ENCODE data around the gene CEP20. TPM values are rescaled to one million over a fixed set of nuclear protein-coding genes. Genes with fewer than 3 reads are reported as not detected.

The CEP20 gene
- total RNA-seq, 1 donor from 2014 or later, result 28.2 TPM

GRCh38 chr16:15836074-15836473 is 52.3 kb downstream of the CEP20 start:
- Histone ChIP-seq H3K36me3 (no peaks in the 10 kb centered on the region), H3K9me3 (no peaks in the 10 kb centered on the region), H3K27me3 (no peaks in the 10 kb centered on the region), H3K27ac (no peak overlapping the region), H3K4me1 (no peaks in the 10 kb centered on the region), H3K4me3 (no peak overlapping the region)
- intact Hi-C loops (cut with DNase I), result no loop called here
- no peak for TF ChIP-seq POLR2A (IDR thresholded peaks at IDR 0.05)
- no peak for TF ChIP-seq POLR2AphosphoS5 (IDR thresholded peaks at IDR 0.05; ENCODE audit: insufficient read depth in 1 of 2, low read depth in 1 of 2)
- TF ChIP-seq, protein P1, sequence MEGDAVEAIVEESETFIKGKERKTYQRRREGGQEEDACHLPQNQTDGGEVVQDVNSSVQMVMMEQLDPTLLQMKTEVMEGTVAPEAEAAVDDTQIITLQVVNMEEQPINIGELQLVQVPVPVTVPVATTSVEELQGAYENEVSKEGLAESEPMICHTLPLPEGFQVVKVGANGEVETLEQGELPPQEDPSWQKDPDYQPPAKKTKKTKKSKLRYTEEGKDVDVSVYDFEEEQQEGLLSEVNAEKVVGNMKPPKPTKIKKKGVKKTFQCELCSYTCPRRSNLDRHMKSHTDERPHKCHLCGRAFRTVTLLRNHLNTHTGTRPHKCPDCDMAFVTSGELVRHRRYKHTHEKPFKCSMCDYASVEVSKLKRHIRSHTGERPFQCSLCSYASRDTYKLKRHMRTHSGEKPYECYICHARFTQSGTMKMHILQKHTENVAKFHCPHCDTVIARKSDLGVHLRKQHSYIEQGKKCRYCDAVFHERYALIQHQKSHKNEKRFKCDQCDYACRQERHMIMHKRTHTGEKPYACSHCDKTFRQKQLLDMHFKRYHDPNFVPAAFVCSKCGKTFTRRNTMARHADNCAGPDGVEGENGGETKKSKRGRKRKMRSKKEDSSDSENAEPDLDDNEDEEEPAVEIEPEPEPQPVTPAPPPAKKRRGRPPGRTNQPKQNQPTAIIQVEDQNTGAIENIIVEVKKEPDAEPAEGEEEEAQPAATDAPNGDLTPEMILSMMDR (IDR thresholded peaks at IDR 0.05), result no peak
- no peak for DNase-seq (ENCODE audit: extremely low spot score in 2 of 2)

DNA sequence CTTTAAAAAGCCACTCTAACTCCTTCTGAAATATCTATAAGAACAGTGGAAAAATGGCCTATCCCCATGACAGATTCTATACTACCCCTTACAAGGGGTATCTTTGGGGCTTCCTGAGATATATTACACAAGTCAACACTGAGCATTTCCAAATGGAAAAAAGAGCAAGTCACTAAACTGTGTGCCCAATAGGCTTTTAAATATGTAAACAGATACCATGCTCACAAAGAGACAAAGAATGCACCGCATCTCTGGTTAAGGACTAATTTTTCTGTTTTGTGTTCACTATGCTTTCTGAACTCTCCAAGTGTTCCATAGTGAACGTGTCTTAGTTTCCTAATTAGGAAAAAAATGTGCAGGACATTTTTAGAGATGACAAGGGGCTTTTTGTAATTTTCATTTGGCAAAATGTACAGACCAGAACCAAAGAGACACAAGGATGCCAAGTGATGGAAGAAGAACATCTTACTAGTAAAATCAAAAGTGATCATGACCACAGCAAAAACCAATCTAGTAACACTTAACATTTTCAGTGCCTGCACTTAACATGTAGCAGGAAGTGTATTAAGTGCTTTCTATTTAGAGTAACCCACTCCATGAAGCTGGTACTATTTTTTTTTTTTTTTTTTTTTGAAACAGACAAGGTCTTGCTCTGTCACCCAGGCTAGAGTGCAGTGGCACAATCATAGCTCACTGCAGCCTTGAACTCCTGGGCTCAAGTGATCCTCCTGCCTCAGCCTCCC is 53.1 kb downstream of the CEP20 start:
- intact Hi-C loops (cut with DNase I), result no loop called here
- Histone ChIP-seq H3K36me3 (no peaks in the 10 kb centered on the region), H3K4me3 (no peak overlapping the region), H3K27ac (no peak overlapping the region), H3K9me3 (no peaks in the 10 kb centered on the region), H3K4me1 (no peaks in the 10 kb centered on the region), H3K27me3 (no peaks in the 10 kb centered on the region)
- TF ChIP-seq POLR2A (IDR thresholded peaks at IDR 0.05) (no peak), POLR2AphosphoS5 (IDR thresholded peaks at IDR 0.05; ENCODE audit: insufficient read depth in 1 of 2, low read depth in 1 of 2) (no peak)
- TF ChIP-seq, protein P1 (IDR thresholded peaks at IDR 0.05), result no peak
- DNase-seq (ENCODE audit: extremely low spot score in 2 of 2), result no peak

GRCh38 chr16:15834502-15834901 is 53.9 kb downstream of the CEP20 start:
- DNase-seq (ENCODE audit: extremely low spot score in 2 of 2), result no peak
- Histone ChIP-seq H3K4me1 (no peaks in the 10 kb centered on the region), H3K27ac (no peak overlapping the region), H3K27me3 (no peaks in the 10 kb centered on the region), H3K9me3 (no peaks in the 10 kb centered on the region), H3K36me3 (no peaks in the 10 kb centered on the region), H3K4me3 (no peak overlapping the region)
- TF ChIP-seq POLR2AphosphoS5 (IDR thresholded peaks at IDR 0.05; ENCODE audit: insufficient read depth in 1 of 2, low read depth in 1 of 2) (no peak), POLR2A (IDR thresholded peaks at IDR 0.05) (no peak)
- TF ChIP-seq, protein P1 (IDR thresholded peaks at IDR 0.05), result no peak
- intact Hi-C loops (cut with DNase I), result no loop called here

DNA sequence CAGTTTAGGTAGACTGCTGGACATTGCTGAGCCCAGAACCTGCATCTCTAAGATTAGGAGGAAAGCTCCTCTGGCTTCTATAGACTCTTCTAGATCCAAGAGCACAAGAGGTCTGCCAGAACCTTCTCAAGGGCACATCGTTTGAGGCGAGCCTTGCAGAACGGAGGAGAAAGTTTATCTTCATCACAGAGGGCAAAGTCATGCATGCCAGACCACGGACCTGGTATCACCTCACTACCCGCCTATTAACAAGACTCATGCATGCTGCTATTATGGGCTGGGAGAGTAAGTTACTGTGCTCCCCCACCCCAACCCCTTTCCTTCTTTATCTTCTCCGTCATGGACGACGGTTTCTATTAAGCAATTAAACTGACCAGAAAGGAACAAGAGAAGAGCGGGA is 54.9 kb downstream of the CEP20 start:
- Histone ChIP-seq H3K27me3 (no peaks in the 10 kb centered on the region), H3K4me3 (no peak overlapping the region), H3K36me3 (no peaks in the 10 kb centered on the region), H3K27ac (no peak overlapping the region), H3K9me3 (no peaks in the 10 kb centered on the region), H3K4me1 (no peaks in the 10 kb centered on the region)
- DNase-seq (ENCODE audit: extremely low spot score in 2 of 2), result no peak
- intact Hi-C loops (cut with DNase I), result no loop called here
- TF ChIP-seq POLR2A (IDR thresholded peaks at IDR 0.05), result no peak
- TF ChIP-seq POLR2AphosphoS5 (IDR thresholded peaks at IDR 0.05; ENCODE audit: insufficient read depth in 1 of 2, low read depth in 1 of 2), result no peak
- TF ChIP-seq, protein P1 (IDR thresholded peaks at IDR 0.05), result no peak

DNA sequence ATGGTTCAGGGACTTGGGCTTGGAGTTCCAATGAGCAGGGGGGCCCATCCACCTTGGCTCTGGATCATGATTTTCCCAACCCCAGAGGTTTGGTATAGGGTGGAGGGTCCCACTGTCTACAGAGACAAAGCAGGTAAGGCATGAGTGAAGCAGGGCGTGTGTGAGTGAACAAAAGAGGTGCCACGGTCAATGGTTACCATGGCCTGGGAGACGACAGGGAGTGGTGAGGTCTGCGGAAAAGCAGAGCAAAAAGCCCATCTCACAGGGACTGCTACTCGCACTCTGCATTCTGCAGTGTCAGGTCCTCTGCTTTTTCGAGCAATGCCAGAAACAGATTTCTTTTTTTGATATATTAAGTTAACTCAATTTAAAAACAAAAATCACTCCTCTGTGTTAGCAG is 56.2 kb downstream of the CEP20 start:
- Histone ChIP-seq H3K4me3 (no peak overlapping the region), H3K27ac (no peak overlapping the region), H3K4me1 (no peaks in the 10 kb centered on the region), H3K9me3 (no peaks in the 10 kb centered on the region), H3K36me3 (no peaks in the 10 kb centered on the region), H3K27me3 (no peaks in the 10 kb centered on the region)
- intact Hi-C loops (cut with DNase I), result no loop called here
- TF ChIP-seq, protein P1 (IDR thresholded peaks at IDR 0.05), result no peak
- no peak for TF ChIP-seq POLR2AphosphoS5 (IDR thresholded peaks at IDR 0.05; ENCODE audit: insufficient read depth in 1 of 2, low read depth in 1 of 2)
- TF ChIP-seq POLR2A (IDR thresholded peaks at IDR 0.05), result no peak
- DNase-seq (ENCODE audit: extremely low spot score in 2 of 2), result no peak

Measured in vagina (tissue), 2 donors.